K562 (cell line): ENCODE measurements around the gene P4HB. TPM values are rescaled to one million over a fixed set of nuclear protein-coding genes. Genes with fewer than 3 reads are reported as not detected.
A peak's percentile ranks its signal among the peaks of the same experiment; 100 is the strongest.

Experiments
- CREB5 ChIP-seq: fragments of 250-450 bp; sonication (Bioruptor Pico); IDR thresholded peaks from 2 replicates; pipeline ENCODE4 v1.5.0; 2020; ENCODE audit warnings: mild to moderate bottlenecking
- FOXP4 ChIP-seq: sonication (generic); formaldehyde crosslinking; IDR thresholded peaks from 2 replicates; pipeline ENCODE4 v1.8.0; 2022; ENCODE audit warnings: mild to moderate bottlenecking, missing genetic modification reagents, borderline replicate concordance
- HINFP ChIP-seq: fragments of 450-650 bp; conservative IDR thresholded peaks from 2 replicates; pipeline ENCODE4 v1.6.1; 2016; ENCODE audit warnings: missing genetic modification characterization, low read depth, mild to moderate bottlenecking, control low read depth, missing compliant biosample characterization
- KDM1A ChIP-seq, 2 experiments: fragments of 450-650 bp; IDR thresholded peaks; 2 replicates each; pipeline ENCODE4 v1.6.1; 2016; ENCODE audit warnings: mild to moderate bottlenecking in 2 of 2
- KDM5B ChIP-seq: fragments of 200-600 bp; sonication (generic); IDR thresholded peaks from 2 replicates; pipeline ENCODE4 v1.6.1; 2012; ENCODE audit warnings: low read depth, mild to moderate bottlenecking, moderate library complexity, low read length, control low read depth, inconsistent platforms; ENCODE audit not compliant: insufficient replicate concordance
- L3MBTL2 ChIP-seq: fragments of 450-650 bp; IDR thresholded peaks from 2 replicates; pipeline ENCODE4 v1.6.1; 2016; ENCODE audit warnings: mild to moderate bottlenecking, moderate library complexity
- NFIX ChIP-seq: fragments of 250-450 bp; sonication (Bioruptor Pico); IDR thresholded peaks from 2 replicates; pipeline ENCODE4 v1.4.0; 2020; ENCODE audit warnings: low read depth, mild to moderate bottlenecking, moderate library complexity
- TCF7L2 ChIP-seq: fragments of 150-350 bp; IDR thresholded peaks from 2 replicates; pipeline ENCODE4 v1.6.1; 2016; ENCODE audit warnings: low read depth, mild to moderate bottlenecking, low read length, moderate library complexity
- ZC3H4 ChIP-seq: sonication (generic); formaldehyde crosslinking; IDR thresholded peaks from 2 replicates; pipeline ENCODE4 v1.9.0; 2021; ENCODE audit warnings: missing genetic modification reagents, borderline replicate concordance
- ZNF512 ChIP-seq: IDR thresholded peaks from 2 replicates; pipeline ENCODE4 v1.6.1; 2016; ENCODE audit warnings: missing genetic modification characterization, missing compliant biosample characterization
- ZZZ3 ChIP-seq: fragments of 450-650 bp; IDR thresholded peaks from 2 replicates; pipeline ENCODE4 v1.6.1; 2016; ENCODE audit warnings: antibody characterized with exemption, mild to moderate bottlenecking, moderate library complexity
- polyA plus RNA-seq, 8 experiments: library from polyadenylated mRNA; depleted of rRNA in 4 of 8; stranded (reverse) in 5 of 8; unstranded in 3 of 8; fragments of >200 nt; fragmentation: Nextera tagmentation in 2 of 8; fragmentation: Illumina TruSeq in 1 of 8; extraction: Ambion mirVana in 2 of 8; extraction: Trizol in 1 of 8; gene quantifications; 2 replicates each; pipeline versions ENCODE4 v1.2.1 to v1.2.3, GENCODE V29; 2011 to 2014; ENCODE audit warnings: inconsistent platforms in 1 of 8, missing spikeins in 1 of 8
- total RNA-seq, 7 experiments: library from RNA; depleted of rRNA in 6 of 7; stranded (reverse); fragments of >200 nt in 6 of 7; fragmentation: Illumina TruSeq in 2 of 7; extraction: Trizol in 2 of 7; gene quantifications; 2 replicates each; pipeline versions ENCODE4 v1.2.1 to v1.2.3, GENCODE V29; 2011 to 2021; ENCODE audit warnings: low replicate concordance in 1 of 7
- TF ChIP-seq, protein P1 (sequence below): sonication (generic); formaldehyde crosslinking; IDR thresholded peaks from 2 replicates; pipeline ENCODE4 v1.5.0; 2020; ENCODE audit warnings: missing genetic modification reagents
- TF ChIP-seq, protein P2 (sequence below): fragments of 200-800 bp; sonication (Bioruptor generic); IDR thresholded peaks from 2 replicates; pipeline ENCODE4 v1.6.1; 2017; ENCODE audit warnings: missing genetic modification characterization, missing compliant biosample characterization
- TF ChIP-seq, protein P3 (sequence below): sonication (generic); formaldehyde crosslinking; IDR thresholded peaks from 2 replicates; pipeline ENCODE4 v1.8.0; 2022; ENCODE audit warnings: mild to moderate bottlenecking, low read depth, missing genetic modification reagents

The P4HB gene
- total and polyA plus RNA-seq, 9 of the 15 experiments (the other 6 are each of a cell fraction or from before 2014, with no cell fraction given): 4.4 to 645 (median 325) TPM

- TF ChIP-seq CREB5 (no peak), ZNF512 (no peak), FOXP4 (CRISPR knock-in tag) (no peak), TCF7L2 (no peak), L3MBTL2 (0 out of 2 replicates have a peak, but pooled peaks have one; percentile 35), KDM1A (IDR thresholded peaks at IDR 0.05) (no peak), ZC3H4 (0 out of 2 replicates have a peak, but pooled peaks have one; percentile 39), HINFP (no peak), KDM5B (peak; percentile 8), ZZZ3 (no peak), NFIX (CRISPR knock-in tag) (no peak)
- TF ChIP-seq, protein P1, sequence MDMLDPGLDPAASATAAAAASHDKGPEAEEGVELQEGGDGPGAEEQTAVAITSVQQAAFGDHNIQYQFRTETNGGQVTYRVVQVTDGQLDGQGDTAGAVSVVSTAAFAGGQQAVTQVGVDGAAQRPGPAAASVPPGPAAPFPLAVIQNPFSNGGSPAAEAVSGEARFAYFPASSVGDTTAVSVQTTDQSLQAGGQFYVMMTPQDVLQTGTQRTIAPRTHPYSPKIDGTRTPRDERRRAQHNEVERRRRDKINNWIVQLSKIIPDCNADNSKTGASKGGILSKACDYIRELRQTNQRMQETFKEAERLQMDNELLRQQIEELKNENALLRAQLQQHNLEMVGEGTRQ (CRISPR knock-in tag): no peak
- TF ChIP-seq, protein P2, sequence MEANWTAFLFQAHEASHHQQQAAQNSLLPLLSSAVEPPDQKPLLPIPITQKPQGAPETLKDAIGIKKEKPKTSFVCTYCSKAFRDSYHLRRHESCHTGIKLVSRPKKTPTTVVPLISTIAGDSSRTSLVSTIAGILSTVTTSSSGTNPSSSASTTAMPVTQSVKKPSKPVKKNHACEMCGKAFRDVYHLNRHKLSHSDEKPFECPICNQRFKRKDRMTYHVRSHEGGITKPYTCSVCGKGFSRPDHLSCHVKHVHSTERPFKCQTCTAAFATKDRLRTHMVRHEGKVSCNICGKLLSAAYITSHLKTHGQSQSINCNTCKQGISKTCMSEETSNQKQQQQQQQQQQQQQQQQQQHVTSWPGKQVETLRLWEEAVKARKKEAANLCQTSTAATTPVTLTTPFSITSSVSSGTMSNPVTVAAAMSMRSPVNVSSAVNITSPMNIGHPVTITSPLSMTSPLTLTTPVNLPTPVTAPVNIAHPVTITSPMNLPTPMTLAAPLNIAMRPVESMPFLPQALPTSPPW (CRISPR knock-in tag): peak; percentile 75
- TF ChIP-seq, protein P3, sequence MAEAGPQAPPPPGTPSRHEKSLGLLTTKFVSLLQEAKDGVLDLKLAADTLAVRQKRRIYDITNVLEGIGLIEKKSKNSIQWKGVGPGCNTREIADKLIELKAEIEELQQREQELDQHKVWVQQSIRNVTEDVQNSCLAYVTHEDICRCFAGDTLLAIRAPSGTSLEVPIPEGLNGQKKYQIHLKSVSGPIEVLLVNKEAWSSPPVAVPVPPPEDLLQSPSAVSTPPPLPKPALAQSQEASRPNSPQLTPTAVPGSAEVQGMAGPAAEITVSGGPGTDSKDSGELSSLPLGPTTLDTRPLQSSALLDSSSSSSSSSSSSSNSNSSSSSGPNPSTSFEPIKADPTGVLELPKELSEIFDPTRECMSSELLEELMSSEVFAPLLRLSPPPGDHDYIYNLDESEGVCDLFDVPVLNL (CRISPR knock-in tag): no peak
Measured at GRCh38 chr17:81902023-81902652, 41.8 kb upstream of the P4HB start, which contains the start of gene NPB (continued).
